HTR-8/SVneo (cell line): ENCODE data around the gene VSIG4.
"Not testable (repeated sequence)": the region's sequence is repeated elsewhere in the genome, so short reads cannot be mapped to it uniquely, and the experiment has no call there.

Source experiments
- DNase-seq: peaks from one replicate; pipeline ENCODE4 v3.0.0; 2011; ENCODE audit warnings: low spot score, mixed read lengths; ENCODE audit not compliant: insufficient read length
- FAIRE-seq: peaks from 2 replicates; lab custom pipeline; 2011; peaks lifted over from hg19 to GRCh38; lab: Jason Lieb, UNC

The VSIG4 gene, protein sequence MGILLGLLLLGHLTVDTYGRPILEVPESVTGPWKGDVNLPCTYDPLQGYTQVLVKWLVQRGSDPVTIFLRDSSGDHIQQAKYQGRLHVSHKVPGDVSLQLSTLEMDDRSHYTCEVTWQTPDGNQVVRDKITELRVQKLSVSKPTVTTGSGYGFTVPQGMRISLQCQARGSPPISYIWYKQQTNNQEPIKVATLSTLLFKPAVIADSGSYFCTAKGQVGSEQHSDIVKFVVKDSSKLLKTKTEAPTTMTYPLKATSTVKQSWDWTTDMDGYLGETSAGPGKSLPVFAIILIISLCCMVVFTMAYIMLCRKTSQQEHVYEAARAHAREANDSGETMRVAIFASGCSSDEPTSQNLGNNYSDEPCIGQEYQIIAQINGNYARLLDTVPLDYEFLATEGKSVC

DNA sequence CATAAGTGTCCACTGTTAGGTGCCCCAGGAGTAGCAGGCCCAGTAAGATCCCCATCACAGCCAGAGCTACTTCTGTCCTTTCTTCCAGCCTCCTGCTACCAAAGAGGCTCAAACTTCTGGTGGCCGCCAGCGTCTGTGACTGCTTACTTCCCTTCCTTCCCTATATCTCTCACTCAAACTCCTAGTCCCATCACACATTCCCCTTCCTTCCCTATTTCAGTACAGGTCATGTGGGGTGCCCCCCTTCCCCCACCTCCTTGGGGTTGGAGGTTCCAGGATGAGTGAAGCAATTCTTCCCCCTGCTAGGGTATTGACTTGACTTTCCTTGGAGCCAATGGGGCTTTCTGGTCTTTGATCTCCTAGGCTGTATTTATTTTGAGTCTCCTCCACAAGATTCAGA is at the start of gene VSIG4:
Gene VSIG4 (minus strand): TSS at position 137 of the 400 bp plus-strand sequence. CDS start 82 bp downstream, at position 55.
- FAIRE-seq (no peak), DNase-seq (no peak)

DNA sequence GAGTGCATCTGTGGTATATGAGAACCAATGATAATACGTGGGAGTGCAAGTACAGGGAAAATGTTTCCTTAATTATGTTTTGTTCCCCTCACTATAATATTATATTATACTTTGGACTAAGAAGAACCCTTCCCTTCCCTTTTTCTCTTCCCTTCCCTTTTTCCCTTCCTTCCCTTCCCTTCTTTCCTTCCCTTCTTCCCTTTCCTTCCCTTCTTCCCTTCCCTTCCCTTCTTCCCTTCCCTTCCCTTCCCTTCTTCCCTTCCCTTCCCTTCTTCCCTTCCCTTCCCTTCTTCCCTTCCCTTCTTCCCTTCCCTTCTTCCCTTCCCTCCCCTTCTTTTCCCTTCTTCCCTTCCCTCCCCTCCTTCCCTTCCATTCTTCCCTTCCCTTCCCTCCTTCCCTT is 36.9 kb upstream of the VSIG4 start:
- DNase-seq (no peak), FAIRE-seq (no peak)

DNA sequence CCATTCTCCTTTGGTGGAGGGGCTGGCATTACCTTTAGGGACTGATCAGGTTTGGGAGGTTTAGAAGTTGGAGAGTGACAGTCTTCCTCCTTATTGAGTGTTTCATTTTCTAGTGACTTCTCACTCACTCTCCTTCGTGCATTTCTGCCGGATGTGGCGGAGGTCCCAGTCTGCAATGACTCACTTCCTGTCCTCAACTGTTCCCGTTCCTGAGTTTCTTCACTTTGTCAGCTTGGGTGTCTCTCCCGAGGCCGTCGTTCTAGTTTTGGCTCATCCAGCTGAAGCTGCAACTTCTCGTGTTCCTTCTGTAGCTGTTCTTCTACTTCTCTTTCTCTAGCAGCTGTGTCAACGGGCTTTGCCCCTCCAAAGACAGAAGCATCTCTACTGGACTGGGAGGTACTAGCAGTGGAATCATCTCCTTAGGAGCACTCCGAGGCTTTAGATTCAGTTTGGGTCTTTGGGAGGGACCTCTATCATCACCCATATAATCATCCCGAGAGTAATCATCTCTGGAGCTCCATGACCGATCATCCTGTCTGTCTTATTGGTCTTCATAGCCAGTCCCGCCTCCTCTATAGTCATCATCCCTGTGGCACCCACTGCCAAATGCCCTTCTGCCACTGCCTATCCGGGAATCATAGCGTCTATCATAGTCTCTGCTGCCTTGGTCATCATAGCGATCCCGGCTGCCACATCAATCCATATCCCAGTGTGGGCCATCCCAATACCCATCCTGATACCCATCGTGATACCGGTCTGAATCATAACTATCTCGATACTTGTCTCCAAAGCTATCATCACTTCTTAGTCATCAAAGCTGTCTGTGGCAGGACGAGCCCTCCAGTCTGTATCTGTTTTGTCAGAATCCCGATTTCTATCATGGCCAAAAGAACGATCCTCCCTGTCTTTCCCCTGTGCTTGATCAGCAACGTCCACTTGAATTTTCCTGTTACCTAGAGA is 35.3 kb upstream of the VSIG4 start:
- no peak for DNase-seq
- no peak for FAIRE-seq

DNA sequence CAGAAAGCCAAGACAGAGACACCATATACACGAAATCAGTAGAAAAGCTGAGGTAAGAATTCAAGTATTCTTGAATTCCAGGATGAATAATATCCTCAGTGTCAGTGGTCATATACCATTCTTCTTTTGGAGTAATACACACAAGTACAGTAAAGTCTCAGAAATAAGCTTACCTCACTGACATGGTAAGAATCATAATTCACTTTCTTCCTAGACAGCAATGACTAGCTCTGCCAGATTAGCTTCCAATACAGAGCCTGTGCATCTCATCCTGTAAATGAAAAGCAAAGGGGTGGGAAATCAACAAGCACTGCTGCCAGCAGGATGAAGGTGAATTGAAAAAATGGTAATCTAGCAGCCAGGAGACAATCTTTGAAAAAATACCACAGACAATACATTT is 31.2 kb upstream of the VSIG4 start:
- FAIRE-seq (no peak), DNase-seq (no peak)

DNA sequence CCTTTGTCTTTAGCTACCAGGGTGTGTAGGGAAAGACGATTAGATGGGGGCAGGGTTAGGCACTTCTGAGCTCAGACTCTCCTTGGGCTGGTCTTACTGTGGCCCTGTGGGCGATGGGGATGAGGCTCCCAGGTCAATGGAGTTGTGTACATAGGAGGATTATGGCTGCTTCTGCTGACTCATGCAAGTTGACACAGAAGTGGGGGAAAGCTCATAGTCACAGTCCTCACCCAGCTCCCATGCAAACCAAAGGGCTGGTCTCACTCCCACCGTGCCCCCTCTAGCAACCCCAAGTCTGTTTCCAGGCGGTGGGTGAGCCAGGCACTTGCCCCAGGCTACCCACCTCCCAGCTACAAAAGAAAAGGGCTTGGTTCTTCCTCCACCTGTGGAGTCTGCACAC is 24.4 kb upstream of the VSIG4 start:
- no peak for DNase-seq
- FAIRE-seq = no peak

DNA sequence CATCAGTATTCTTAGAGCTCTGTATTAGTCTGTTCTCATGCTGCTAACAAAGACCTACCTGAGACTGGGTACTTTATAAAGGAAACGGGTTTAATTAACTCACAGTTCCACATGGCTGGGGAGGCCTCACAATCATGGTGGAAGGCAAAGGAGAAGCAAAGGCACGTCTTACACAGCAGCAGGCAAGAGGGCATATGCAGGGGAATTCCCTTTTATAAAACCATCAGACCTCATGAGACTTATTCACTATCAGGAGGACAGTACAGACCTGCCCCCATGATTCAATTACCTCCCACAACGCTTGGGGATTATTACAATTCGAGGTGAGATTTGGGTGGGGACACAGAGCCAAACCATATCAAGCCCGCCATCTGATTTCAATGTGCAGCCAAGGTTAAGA is 17.1 kb upstream of the VSIG4 start:
- not testable (repeated sequence) for FAIRE-seq, DNase-seq

DNA sequence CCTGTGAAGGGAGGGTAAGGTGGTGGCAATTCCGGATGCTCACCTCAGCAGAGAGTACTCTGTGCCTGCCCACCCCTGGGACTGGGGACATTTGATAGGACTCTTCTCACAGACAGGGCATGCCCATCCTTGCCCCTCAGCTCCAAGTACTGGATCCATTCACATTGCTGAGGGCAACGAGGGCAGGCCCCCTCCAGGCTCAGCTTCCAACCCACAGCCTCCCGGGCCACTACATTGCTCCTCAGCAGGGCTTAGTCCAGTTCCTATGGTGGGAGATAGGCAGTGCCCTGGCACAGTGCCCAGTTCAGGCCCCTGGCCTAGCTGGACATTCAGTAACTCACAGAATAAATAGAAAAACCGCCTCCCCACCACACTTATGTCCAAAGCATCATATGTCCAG is 15.1 kb upstream of the VSIG4 start:
- no peak for FAIRE-seq
- no peak for DNase-seq

DNA sequence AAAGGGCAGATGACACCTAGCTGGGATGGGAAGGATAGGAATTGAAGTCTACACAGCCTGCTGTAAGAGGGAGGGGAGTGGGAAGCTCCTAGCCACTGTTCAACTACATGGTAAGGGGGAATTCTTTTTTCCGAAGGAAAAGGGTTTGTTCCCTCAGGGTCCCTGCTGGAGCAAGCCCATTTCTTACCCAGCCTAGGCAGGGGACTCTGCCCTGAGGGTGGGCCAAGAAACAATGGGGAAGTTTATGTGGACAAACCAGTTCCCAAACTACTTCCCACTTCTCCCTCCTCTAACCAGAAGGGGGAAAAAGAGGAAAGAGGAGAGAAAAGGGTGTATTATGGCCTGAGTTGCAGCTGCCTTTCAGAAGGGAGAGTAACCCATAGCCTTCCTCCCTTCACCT is 13.5 kb upstream of the VSIG4 start:
- DNase-seq (no peak), FAIRE-seq (no peak)

DNA sequence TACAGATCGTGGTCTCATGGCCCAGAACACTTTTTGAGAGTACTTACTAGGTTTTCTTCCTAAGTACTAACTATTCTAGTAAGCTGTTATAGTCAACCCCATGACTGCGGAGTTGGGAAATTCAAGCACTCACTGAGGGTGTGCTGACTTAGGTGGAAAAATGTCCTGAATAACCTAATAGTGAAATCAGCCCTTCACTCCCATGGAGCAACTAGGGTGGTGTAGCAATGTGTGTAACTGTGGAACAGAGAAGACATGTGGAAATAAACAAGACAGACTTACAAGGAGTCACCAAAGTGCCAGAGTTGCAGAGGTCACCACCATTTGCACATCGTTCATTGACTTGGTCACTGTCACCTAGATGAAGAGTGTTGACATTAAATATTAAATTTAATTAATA is 12.1 kb upstream of the VSIG4 start:
- FAIRE-seq = no peak

DNA sequence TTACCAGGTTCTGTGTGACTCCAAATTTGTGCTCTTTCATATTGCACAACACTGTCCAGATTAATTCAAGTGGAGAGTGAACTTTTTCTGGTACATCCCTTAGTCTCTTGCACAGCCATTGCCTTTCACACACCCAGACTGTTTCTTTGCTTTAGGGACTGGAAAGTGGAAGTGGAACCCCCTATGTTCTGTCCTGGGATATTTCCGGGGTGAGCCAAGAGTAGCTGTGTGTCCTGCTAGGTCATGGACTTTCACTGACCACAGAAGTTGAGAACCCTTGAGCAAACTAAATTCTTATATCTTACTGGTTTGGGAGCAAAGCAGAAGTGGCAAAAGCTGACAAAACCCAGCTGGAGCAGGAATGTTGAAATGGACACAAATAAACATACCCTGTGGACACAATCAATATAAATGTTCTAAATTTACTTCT is 10.3 kb upstream of the VSIG4 start:
- no peak for FAIRE-seq

More for the DNA sequence above, 12.1 kb upstream of the VSIG4 start:
- DNase-seq = no peak

DNA sequence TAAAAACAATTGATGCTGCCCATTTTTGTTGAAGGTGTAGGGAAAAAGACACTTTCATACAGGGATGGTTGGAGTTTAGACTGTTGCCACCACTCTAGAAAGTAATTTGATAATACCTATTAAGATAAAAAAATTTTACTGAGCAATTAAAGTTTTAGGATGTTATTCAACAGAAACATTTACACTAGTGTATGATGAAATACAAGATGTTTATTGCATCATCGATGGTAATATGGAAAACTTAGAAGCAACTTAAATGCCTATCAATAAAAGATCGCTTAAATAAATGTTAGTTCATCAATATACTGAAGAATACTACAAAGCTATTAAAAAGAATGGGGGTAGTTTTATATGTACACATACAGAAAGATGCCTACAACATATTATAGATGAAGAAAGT is 9.2 kb upstream of the VSIG4 start:
- DNase-seq (no peak), FAIRE-seq (no peak)

More for the DNA sequence above, 10.3 kb upstream of the VSIG4 start:
- DNase-seq = no peak

DNA sequence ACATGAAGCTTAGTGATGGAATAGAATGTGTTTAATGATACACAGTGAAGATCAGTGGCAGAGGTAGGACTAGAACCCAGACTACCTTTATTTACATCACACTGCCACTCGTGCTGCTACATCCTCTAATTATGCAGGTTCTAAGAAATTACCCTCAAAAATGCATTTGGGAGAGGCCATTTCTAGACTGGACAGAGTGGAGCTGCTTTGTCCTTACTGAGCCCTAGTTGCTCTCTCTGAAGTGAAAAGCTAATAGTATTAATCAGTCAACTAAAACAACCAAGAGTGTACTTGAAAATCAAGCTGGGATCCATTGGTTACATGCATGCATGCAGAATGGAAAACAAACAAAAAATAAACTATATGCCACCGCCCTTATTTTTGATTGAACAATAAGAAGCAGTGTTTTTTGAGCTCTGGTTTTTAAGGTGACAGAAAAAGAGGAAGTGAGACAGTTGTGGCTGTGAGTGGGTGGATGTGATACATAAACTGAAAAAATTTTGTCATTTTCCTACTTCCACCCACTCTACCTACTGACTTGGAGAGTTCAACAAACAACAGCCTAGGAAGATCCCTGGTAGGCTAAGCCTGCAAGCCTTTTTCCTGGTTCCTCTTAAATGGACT is 6.8 kb upstream of the VSIG4 start:
- FAIRE-seq (no peak), DNase-seq (no peak)

DNA sequence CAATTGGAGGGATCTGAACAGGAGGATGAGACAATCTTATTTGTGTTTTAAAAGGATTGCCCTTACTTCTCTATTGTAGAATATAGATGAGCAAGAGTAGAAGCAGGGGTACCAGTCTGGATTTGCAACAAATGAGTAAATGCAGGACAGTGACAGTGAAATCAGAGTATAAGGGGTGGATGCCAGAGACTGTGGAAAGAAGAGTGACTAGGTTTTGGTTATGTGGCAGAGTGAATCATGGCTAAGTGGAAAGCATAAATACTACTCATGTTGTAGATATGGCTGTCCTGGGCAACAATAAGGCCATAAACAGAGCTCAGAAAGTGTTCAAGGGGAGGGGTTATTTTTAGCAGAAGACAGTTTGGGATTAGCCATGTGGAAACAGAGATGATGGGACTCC is 6.0 kb upstream of the VSIG4 start:
- DNase-seq = no peak
- no peak for FAIRE-seq

DNA sequence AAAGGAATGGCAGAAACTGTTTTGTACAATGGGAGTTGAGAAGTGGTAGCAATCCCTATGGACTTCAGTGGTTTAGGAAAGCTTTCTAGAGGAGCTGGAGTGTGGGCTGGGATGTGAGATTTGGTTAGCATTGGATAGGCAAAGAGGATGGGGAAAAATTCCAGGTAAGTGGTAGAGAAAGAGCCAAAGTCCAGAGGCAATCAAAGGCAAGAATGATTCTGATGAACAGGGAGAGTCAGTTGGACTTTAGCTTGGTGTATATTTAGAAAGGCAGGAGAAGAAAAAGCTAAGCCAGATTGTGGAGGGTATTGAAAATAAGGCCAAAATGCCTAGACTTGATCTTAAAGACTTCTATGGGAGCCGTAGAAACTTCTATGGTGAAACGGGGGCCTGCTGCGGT is 3.7 kb upstream of the VSIG4 start:
- FAIRE-seq = no peak

DNA sequence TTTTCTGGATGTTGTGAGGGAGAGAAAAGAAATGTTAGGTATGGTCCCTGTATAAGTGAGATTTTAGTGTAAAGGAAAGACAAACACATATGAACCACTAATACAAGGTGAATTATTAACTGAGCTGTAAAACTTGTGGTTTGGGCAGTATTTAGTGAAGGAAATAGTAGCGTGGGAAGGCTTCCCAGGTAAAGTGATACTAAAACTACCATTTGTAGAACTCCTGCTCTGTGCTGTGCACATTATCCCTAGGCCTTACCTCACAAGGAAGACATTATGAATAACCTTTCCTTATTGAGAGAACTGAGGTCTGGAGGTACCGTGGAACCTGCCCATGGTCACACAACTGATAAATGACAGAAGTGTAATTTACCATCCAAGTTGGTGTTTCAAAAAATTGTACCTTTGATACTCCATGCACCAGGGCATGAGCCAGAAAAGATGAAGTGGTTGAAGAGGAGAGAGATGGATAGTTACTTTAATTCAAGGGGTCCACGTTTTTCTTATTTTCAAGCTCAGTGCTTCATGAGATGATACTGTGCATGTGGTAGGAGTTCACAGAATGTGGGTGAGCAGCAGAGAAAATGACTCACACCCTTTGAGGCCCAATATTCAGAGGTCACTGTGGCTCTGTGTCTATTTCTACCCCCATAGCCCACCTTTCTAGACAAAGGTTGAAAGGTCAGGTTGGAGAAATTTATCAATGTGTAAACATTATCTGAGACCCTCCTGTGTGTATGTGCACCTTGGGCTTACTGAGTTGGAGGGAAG is 2.6 kb upstream of the VSIG4 start:
- FAIRE-seq = no peak
- DNase-seq = no peak

More for the DNA sequence above, 3.7 kb upstream of the VSIG4 start:
- no peak for DNase-seq

DNA sequence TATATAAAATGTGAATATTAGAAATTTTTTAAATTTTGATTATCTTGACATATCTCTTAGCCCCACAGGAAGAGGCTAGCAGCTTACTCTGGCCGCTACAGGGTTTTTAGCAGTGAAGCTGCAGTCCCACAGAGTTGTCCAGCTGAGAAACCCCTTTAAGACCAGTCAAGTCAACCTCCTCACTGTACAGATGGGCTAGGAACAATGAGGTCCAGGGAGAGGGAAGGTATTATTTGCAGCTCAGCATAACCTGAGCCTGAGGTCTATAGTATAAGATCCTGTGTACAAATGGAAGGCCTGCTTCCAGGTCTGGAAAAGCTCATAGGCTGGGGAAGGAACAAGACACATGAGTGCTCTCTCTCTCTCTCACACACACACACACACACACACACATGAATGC is 1.8 kb downstream of the VSIG4 start:
- no peak for DNase-seq
- FAIRE-seq = no peak

DNA sequence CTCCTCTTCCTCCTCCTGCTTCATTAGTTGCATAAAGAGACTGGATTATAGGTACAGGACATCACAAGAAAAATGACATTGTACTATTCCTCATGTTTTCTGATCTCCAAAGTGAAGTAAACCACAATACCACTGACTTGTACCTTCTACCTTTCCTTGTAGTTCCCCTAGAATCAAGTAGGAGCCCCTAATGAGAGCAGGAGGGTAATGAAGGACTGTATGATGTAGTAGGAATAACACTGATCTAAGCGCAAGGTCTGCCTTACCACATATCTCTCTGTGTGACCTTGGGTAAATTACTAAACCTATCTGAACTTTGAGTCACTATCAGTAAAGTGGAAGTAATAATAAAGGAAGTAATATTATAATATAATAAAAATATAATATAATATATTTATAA is 3.6 kb downstream of the VSIG4 start:
- FAIRE-seq (no peak), DNase-seq (no peak)

DNA sequence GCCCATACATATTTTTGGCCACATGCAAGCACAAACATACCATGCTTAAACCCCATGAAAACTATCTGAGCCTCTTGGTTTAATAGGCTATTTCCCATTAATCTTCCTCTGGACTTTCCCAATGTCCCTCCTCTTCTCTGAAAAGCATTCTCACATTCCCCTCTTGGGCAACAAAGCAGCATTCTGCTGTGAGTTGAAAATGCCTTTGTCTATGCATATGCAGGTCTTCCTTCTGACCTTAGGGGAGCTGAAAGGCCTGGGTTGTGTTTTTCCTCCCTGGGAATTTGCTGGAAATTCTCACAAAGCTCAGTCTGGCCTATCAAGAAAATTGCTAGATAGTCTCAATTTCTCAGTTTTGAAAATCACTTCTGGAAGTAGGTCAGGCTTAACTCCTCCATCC is 4.2 kb downstream of the VSIG4 start:
- no peak for FAIRE-seq
- DNase-seq = no peak

DNA sequence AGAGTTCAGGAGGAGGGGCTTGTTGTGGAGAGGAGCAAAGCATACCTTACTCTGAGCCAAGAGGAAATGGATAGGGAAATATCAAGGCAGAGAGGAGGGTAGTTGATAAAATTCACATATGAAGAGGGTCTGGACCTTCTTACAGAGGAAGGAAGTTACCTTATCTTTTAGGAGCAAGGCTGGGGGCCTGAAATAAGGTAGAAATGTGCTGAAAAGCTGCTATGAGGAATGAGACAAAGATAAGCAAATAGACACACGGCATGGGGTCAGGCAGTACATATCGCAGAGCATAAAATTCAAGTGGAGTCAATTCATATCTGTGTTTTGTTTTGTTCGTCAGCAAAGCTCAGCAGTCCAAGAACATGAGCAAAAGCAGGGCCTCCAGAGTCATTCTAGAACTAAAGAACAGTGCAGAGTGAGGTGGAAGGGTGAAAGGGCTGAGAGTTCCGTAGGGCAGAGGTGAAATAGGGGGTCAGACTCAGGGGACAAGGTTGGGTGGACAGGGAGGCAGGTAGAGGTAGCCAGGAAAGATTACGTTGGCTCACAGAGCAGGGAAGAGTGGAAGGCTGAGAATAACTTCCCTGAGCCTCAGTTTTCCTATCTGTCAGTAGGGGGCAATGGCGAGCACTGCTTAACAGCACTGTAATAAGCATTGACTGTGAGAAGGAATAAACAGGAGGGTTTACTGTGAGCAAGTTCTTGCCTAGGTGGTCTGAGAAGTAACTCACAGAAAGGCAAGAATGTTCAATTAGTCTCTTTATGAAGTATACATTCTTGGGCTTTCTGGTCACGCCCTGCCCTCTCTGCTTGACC is 9.2 kb downstream of the VSIG4 start:
- FAIRE-seq = no peak

More for the DNA sequence above, 9.2 kb downstream of the VSIG4 start:
- no peak for DNase-seq
